GM18520 (cell line): ENCODE results near the gene SULT1A1.
"Not testable (repeated sequence)": the region's sequence is repeated elsewhere in the genome, so short reads cannot be mapped to it uniquely, and the experiment has no call there.

Source experiments
- ATAC-seq: cut with Tn5 transposase; IDR thresholded peaks from one replicate; pipeline ENCODE4 v1.9.1; 2021; ENCODE audit not compliant: unreplicated experiment

The SULT1A1 gene

GRCh38 chr16:28592511-28592910 is 17.3 kb downstream of the SULT1A1 start:
- ATAC-seq, result no peak

- ATAC-seq, result no peak
Observed at GRCh38 chr16:28591355-28591754, 18.5 kb downstream of the SULT1A1 start.

GRCh38 chr16:28590384-28591340 is 19.2 kb downstream of the SULT1A1 start:
- no peak for ATAC-seq

GRCh38 chr16:28589930-28590329 is 19.9 kb downstream of the SULT1A1 start:
- ATAC-seq, result no peak

GRCh38 chr16:28589069-28589468 is 20.8 kb downstream of the SULT1A1 start:
- no peak for ATAC-seq

- no peak for ATAC-seq
Observed at GRCh38 chr16:28587386-28587785, 22.5 kb downstream of the SULT1A1 start.

- no peak for ATAC-seq
Observed at GRCh38 chr16:28586466-28586865, 23.4 kb downstream of the SULT1A1 start.

GRCh38 chr16:28585674-28586073 is 24.2 kb downstream of the SULT1A1 start:
- no peak for ATAC-seq

- no peak for ATAC-seq
Observed at GRCh38 chr16:28580726-28581315, 29.0 kb downstream of the SULT1A1 start.

- no peak for ATAC-seq
Observed at GRCh38 chr16:28575446-28576109, 34.3 kb downstream of the SULT1A1 start.

GRCh38 chr16:28574925-28575324 is 34.9 kb downstream of the SULT1A1 start:
- no peak for ATAC-seq

- ATAC-seq, result no peak
Observed at GRCh38 chr16:28573738-28574718, 35.8 kb downstream of the SULT1A1 start.

GRCh38 chr16:28572696-28573510 is 36.9 kb downstream of the SULT1A1 start:
- ATAC-seq, result no peak

GRCh38 chr16:28569968-28570752 is 39.7 kb downstream of the SULT1A1 start:
- no peak for ATAC-seq

GRCh38 chr16:28569021-28569420 is 40.8 kb downstream of the SULT1A1 start:
- no peak for ATAC-seq

- no peak for ATAC-seq
Observed at GRCh38 chr16:28567292-28567691, 42.6 kb downstream of the SULT1A1 start.

- ATAC-seq, result not testable (repeated sequence)
Observed at GRCh38 chr16:28566233-28566925, 43.5 kb downstream of the SULT1A1 start.

- no peak for ATAC-seq
Observed at GRCh38 chr16:28563218-28563617, 46.6 kb downstream of the SULT1A1 start.
